Medulla oblongata (tissue), 1 donor: ENCODE measurements around the gene MVD.
A peak's percentile ranks its signal among the peaks of the same experiment; 100 is the strongest.

Source experiments
- DNase-seq: peaks from one replicate; pipeline ENCODE4 v3.0.0-alpha.2; 2015; ENCODE audit errors: extremely low spot score

MVD gene

GRCh38 chr16:88662843-88663606 is at the start of gene MVD:
MVD (minus strand) TSS chr16:88663091; CDS start chr16:88663080, 11 bp downstream.
- peak; percentile 98 for DNase-seq

GRCh38 chr16:88712362-88712979 is 49.6 kb upstream of the MVD start:
- no peak for DNase-seq

- no peak for DNase-seq
Measured at GRCh38 chr16:88711750-88712340, 49.0 kb upstream of the MVD start.

GRCh38 chr16:88710556-88710955 is 47.7 kb upstream of the MVD start:
- no peak for DNase-seq

GRCh38 chr16:88706965-88707826 is 44.3 kb upstream of the MVD start:
- no peak for DNase-seq

- DNase-seq: peak; percentile 89
Measured at GRCh38 chr16:88706229-88706964, 43.5 kb upstream of the MVD start, which contains the start of the genes CTU2 and RNF166. CTU2 (plus strand) TSS chr16:88706503; CDS start chr16:88706531, 28 bp downstream. RNF166 (minus strand) TSS chr16:88706408; CDS start chr16:88706325, 83 bp downstream.

- no peak for DNase-seq
Measured at GRCh38 chr16:88705801-88706228, 42.9 kb upstream of the MVD start.

- DNase-seq: peak; percentile 68
Measured at GRCh38 chr16:88705076-88705684, 42.3 kb upstream of the MVD start.

- DNase-seq: peak; percentile 77
Measured at GRCh38 chr16:88703486-88704309, 40.8 kb upstream of the MVD start.

- DNase-seq: no peak
Measured at GRCh38 chr16:88702371-88703210, 39.7 kb upstream of the MVD start.

- DNase-seq: no peak
Measured at GRCh38 chr16:88701581-88702370, 38.9 kb upstream of the MVD start.

- DNase-seq: peak; percentile 84
Measured at GRCh38 chr16:88700636-88701482, 38.0 kb upstream of the MVD start.

GRCh38 chr16:88700322-88700635 is 37.4 kb upstream of the MVD start:
- no peak for DNase-seq

- DNase-seq: no peak
Measured at GRCh38 chr16:88699180-88699579, 36.3 kb upstream of the MVD start.

- no peak for DNase-seq
Measured at GRCh38 chr16:88698646-88699045, 35.8 kb upstream of the MVD start.

- DNase-seq: no peak
Measured at GRCh38 chr16:88697831-88698615, 35.1 kb upstream of the MVD start.
